ENCODE data around the gene TNFAIP3. TPM values are rescaled to one million over a fixed set of nuclear protein-coding genes. Genes with fewer than 3 reads are reported as not detected.
A peak's percentile ranks its signal among the peaks of the same experiment; 100 is the strongest.

Gene TNFAIP3
- total RNA-seq, 2 donors from 2014 or later, result 121 to 244 TPM

DNA sequence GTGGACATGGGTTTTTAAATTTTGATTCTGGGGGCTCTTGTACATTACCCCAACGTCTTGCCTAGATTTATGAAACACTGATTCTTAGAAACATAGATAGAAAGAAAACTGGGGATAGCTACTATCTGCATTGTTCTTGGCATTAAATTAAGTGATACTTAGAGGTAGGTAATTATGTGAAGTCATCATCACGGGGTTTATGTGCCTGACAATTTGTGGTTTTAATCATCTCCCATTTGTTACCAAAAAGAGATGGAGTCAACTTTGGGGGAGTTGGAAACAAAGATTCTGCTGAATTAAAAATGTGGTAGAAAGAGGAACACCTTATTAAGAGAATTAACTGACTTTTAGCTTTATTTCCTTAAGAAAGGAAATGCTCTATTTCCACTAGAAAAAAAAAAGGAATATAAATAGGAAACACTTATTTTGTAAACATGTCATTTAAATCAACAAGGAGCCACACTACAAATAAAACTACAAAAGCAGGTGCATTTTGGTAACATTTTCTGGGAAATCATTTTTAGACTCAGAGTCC, 5.6 kb downstream of the TNFAIP3 start:
- Mint-ChIP-seq H3K4me3 (peak overlapping the region; percentile 91), H3K36me3 (peaks cover 69% of the 10 kb centered on the region), H3K27me3 (no peaks in the 10 kb centered on the region), H3K27ac (peak overlapping the region; percentile 83 to 97), H3K9me3 (no peaks in the 10 kb centered on the region), H3K4me1 (ENCODE audit: low read depth in 2 of 2) (peaks cover 66 to 75% of the 10 kb centered on the region in 2 donors)
- no peak for DNase-seq (ENCODE audit: low spot score)
- no peak for ATAC-seq

DNA sequence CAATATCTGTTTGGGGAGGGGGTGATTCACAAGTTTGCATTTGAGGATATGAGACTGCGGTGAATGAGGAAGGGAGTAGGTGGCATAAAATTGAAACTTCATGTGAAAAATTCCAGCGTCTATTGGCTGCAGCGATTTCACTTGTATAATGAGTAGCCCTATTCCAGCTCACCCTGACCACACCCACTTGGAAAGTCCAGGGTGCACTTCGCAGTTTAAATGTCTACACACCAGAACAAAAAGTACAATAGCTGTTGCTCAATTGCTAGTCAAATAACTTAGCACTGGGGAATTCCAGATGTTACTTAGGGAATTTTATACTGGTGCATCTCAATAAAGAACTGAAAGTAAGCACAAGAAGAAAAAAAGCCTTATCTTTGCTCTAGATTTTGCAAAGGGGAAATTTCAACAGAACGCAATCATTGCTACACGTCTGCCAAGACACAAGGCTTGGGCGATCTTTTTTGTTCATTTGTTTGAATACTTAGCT, 6.3 kb downstream of the TNFAIP3 start:
- Mint-ChIP-seq H3K27ac (peak overlapping the region; percentile 83 to 97), H3K36me3 (peaks cover 72% of the 10 kb centered on the region), H3K4me3 (peak overlapping the region; percentile 91), H3K9me3 (no peaks in the 10 kb centered on the region), H3K27me3 (no peaks in the 10 kb centered on the region), H3K4me1 (ENCODE audit: low read depth in 2 of 2) (peaks cover 70 to 78% of the 10 kb centered on the region in 2 donors)
- ATAC-seq (peak; percentile 87 to 95), DNase-seq (ENCODE audit: low spot score) (peak; percentile 92)

DNA sequence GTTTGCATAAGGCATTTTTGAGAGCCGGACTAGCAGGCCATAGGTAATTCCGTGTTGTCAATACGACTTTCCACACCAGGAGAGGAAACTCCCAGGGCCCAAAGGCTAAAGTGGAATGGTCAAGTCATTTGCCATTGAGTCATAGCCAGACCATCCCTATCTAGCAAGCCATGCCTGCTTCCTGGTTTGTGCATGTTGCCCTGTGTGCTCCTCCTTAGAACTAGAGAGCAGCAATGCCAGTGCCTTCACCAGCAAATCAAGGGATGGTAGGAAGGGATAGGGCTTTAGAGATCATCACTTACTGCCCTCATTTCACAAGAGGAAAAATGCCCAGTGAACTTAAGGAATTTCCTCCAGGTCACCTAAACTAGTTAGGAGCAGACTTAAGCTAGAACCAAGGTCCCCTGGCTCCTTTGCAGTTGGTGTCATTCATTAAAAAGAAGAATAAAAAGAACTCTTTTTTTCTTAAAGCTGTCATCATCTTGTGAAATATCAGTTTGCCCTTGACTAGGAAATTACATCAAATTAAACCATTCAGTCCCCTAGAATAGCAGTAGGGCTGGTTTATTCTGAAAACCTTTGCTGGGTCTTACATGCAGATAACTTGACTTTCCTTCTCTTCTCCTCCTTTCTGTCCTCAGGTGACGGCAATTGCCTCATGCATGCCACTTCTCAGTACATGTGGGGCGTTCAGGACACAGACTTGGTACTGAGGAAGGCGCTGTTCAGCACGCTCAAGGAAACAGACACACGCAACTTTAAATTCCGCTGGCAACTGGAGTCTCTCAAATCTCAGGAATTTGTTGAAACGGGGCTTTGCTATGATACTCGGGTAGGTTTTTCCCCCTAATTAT, 7.4 kb downstream of the TNFAIP3 start:
- Mint-ChIP-seq H3K4me3 (peak overlapping the region; percentile 91), H3K27ac (peak overlapping the region; percentile 83 to 97), H3K9me3 (no peaks in the 10 kb centered on the region), H3K27me3 (no peaks in the 10 kb centered on the region), H3K4me1 (ENCODE audit: low read depth in 2 of 2) (peaks cover 69 to 78% of the 10 kb centered on the region in 2 donors), H3K36me3 (peaks cover 72% of the 10 kb centered on the region)
- no peak for DNase-seq (ENCODE audit: low spot score)
- no peak for ATAC-seq

DNA sequence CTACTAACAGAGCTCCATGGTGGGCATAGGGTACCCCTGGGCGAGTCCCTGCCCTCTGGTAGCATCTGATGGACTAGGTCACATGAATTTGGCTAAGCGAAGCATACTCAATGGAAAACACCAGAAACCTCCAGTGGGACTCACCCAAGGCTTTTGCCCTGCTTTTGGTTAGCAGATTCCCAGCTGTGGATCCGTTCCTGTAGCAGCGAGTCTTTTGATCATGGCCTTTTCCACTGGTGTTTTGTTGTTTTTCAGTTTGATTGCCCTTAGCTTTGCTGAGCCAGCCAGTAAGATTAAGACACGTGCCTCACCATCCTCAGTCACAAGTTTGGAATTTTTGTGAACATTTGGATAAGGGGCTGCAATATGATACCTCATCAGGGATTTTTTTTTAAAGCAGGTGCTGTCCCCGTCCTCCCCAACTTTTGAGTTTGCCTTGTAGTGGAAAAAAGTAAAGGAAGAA, 8.0 kb downstream of the TNFAIP3 start:
- Mint-ChIP-seq H3K4me1 (ENCODE audit: low read depth in 2 of 2) (peaks cover 66 to 72% of the 10 kb centered on the region in 2 donors), H3K36me3 (peaks cover 69% of the 10 kb centered on the region), H3K27ac (peak overlapping the region; percentile 83 to 97), H3K9me3 (no peaks in the 10 kb centered on the region), H3K27me3 (no peaks in the 10 kb centered on the region), H3K4me3 (peak overlapping the region; percentile 91)
- DNase-seq (ENCODE audit: low spot score) (no peak), ATAC-seq (no peak)

DNA sequence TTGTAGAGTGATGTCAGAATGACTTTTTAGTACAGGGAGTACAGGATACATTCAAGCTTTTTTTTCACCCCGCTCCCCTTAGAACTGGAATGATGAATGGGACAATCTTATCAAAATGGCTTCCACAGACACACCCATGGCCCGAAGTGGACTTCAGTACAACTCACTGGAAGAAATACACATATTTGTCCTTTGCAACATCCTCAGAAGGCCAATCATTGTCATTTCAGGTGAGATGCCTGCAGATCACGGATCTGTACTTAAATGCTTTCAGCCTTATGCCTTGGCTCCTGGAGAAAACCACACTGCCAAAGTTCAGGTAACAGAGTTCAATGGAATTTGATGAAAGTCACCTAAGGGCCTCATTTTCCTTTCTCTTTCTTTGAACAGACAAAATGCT, 8.5 kb downstream of the TNFAIP3 start:
- H3K27ac Mint-ChIP-seq, result peak overlapping the region; percentile 83 to 97
- peak overlapping the region; percentile 91 for H3K4me3 Mint-ChIP-seq
- peaks cover 66 to 69% of the 10 kb centered on the region in 2 donors for H3K4me1 Mint-ChIP-seq (ENCODE audit: low read depth in 2 of 2)
- no peak for ATAC-seq
- H3K27me3 Mint-ChIP-seq, result no peaks in the 10 kb centered on the region
- H3K36me3 Mint-ChIP-seq, result peaks cover 69% of the 10 kb centered on the region
- no peak for DNase-seq (ENCODE audit: low spot score)
- no peaks in the 10 kb centered on the region for H3K9me3 Mint-ChIP-seq

DNA sequence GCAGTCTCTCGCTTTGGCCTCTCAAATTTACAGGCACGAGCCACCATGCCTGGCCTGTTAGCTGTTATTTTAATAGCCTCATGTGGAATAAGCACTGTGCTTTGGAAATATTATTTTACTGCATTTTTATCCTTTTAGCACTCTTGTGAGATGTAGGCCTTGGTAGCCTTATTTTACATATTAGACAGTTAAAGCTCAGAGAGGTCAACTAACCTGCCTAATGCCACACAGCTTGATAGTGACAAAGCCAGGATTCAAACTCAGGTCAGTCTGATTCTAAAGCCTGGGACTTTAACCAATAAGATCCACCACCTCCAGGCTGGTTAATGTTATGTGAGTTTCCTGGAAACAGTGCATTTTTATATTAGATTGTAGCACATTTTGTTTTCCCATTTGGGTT, 9.5 kb downstream of the TNFAIP3 start:
- Mint-ChIP-seq H3K27me3 (no peaks in the 10 kb centered on the region), H3K9me3 (no peaks in the 10 kb centered on the region), H3K4me1 (ENCODE audit: low read depth in 2 of 2) (peaks cover 60 to 62% of the 10 kb centered on the region in 2 donors), H3K36me3 (peaks cover 61% of the 10 kb centered on the region), H3K27ac (peak overlapping the region; percentile 83 to 97), H3K4me3 (no peak overlapping the region)
- ATAC-seq (no peak), DNase-seq (ENCODE audit: low spot score) (no peak)

DNA sequence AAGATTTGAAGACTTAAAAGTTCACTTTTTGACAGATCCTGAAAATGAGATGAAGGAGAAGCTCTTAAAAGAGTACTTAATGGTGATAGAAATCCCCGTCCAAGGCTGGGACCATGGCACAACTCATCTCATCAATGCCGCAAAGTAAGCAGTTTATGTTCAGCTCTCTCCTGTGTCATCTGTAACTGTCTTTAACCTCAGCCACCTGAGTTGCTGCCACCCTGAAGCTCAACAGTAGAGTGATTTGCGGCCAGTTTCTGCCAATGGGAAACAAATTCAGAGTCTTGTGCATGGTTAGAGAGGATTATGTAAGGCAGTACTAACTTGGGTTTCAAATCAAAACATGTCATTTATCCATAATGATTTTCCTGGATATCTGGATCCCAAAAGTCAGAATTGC, 10.1 kb downstream of the TNFAIP3 start:
- no peaks in the 10 kb centered on the region for H3K9me3 Mint-ChIP-seq
- H3K27me3 Mint-ChIP-seq, result no peaks in the 10 kb centered on the region
- H3K4me1 Mint-ChIP-seq (ENCODE audit: low read depth in 2 of 2), result peaks cover 55 to 56% of the 10 kb centered on the region in 2 donors
- peak overlapping the region; percentile 83 to 97 for H3K27ac Mint-ChIP-seq
- H3K36me3 Mint-ChIP-seq, result peaks cover 55% of the 10 kb centered on the region
- ATAC-seq, result no peak
- peak overlapping the region; percentile 50 for H3K4me3 Mint-ChIP-seq
- no peak for DNase-seq (ENCODE audit: low spot score)

DNA sequence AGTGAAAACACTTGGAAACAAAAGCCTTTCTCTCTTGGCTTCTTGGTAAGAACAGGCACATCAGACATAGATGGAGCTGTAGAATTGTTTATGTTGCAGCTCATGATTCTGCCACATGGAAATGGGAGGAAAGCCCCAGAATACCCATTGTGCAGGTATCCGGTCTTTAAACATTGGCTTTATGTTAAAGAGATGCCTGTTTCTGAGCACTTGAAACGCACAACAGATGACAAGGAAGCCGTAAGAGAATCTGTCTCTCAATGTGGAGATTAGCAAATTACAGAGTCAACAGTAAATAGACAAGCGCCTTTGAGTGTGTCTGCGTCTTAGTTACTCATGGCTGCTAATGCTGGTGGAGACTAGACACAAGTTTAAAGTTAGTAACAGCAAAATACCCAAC, 10.5 kb downstream of the TNFAIP3 start:
- no peaks in the 10 kb centered on the region for H3K27me3 Mint-ChIP-seq
- DNase-seq (ENCODE audit: low spot score) (no peak), ATAC-seq (no peak)
- no peaks in the 10 kb centered on the region for H3K9me3 Mint-ChIP-seq
- H3K36me3 Mint-ChIP-seq, result peaks cover 51% of the 10 kb centered on the region
- peak overlapping the region; percentile 50 for H3K4me3 Mint-ChIP-seq
- H3K4me1 Mint-ChIP-seq (ENCODE audit: low read depth in 2 of 2), result peaks cover 55 to 56% of the 10 kb centered on the region in 2 donors
- peak overlapping the region; percentile 83 to 97 for H3K27ac Mint-ChIP-seq

DNA sequence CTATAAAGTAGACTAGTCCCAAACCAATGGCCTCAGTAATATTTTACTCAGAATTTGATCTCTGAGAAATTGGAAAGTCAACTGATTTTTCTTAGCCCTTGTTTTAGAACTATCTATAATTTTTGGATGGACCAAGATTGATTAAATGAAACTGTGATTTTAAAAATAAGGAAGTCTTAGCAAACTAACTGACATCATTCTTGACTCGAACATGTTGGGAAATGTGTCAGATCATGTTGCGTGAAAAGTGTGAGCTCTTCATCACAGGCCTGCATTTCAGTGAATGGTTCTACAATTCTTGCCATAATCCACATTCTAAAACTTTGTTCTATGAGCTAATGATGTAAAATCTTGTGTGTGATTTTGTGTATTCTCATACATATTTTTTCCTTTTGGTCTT, 11.0 kb downstream of the TNFAIP3 start:
- Mint-ChIP-seq H3K36me3 (peaks cover 46% of the 10 kb centered on the region), H3K9me3 (no peaks in the 10 kb centered on the region), H3K27ac (peak overlapping the region; percentile 83 to 97), H3K4me3 (peak overlapping the region; percentile 50), H3K4me1 (ENCODE audit: low read depth in 2 of 2) (peaks cover 55 to 56% of the 10 kb centered on the region in 2 donors), H3K27me3 (no peaks in the 10 kb centered on the region)
- DNase-seq (ENCODE audit: low spot score) (no peak), ATAC-seq (no peak)

DNA sequence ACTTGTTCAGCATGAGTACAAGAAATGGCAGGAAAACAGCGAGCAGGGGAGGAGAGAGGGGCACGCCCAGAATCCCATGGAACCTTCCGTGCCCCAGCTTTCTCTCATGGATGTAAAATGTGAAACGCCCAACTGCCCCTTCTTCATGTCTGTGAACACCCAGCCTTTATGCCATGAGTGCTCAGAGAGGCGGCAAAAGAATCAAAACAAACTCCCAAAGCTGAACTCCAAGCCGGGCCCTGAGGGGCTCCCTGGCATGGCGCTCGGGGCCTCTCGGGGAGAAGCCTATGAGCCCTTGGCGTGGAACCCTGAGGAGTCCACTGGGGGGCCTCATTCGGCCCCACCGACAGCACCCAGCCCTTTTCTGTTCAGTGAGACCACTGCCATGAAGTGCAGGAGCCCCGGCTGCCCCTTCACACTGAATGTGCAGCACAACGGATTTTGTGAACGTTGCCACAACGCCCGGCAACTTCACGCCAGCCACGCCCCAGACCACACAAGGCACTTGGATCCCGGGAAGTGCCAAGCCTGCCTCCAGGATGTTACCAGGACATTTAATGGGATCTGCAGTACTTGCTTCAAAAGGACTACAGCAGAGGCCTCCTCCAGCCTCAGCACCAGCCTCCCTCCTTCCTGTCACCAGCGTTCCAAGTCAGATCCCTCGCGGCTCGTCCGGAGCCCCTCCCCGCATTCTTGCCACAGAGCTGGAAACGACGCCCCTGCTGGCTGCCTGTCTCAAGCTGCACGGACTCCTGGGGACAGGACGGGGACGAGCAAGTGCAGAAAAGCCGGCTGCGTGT, 11.6 kb downstream of the TNFAIP3 start:
- ATAC-seq, result no peak
- no peak for DNase-seq (ENCODE audit: low spot score)

DNA sequence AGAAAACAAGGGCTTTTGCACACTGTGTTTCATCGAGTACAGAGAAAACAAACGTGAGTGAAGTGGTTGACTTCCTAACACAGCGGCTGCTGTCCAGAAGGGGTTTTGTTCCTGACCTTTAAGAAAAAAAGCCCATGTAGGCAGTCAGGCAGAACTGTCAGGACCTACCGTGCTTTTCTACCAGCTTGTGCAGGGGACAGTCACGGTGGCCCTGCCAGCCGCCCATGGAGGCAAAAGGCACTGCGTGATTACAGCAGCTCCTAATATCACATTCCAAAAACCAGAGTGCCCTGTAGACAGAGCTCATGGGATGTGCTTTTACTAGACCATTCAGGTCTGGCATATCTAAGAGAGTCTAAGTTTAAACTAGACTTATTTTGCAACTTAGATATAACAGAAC, 12.2 kb downstream of the TNFAIP3 start:
- ATAC-seq, result no peak
- no peaks in the 10 kb centered on the region for H3K27me3 Mint-ChIP-seq
- H3K4me3 Mint-ChIP-seq, result no peak overlapping the region
- no peaks in the 10 kb centered on the region for H3K9me3 Mint-ChIP-seq
- H3K36me3 Mint-ChIP-seq, result peaks cover 42% of the 10 kb centered on the region
- peaks cover 54 to 58% of the 10 kb centered on the region in 2 donors for H3K4me1 Mint-ChIP-seq (ENCODE audit: low read depth in 2 of 2)
- DNase-seq (ENCODE audit: low spot score), result no peak
- peak overlapping the region; percentile 83 to 97 for H3K27ac Mint-ChIP-seq

More for the DNA sequence above, 11.6 kb downstream of the TNFAIP3 start:
- peaks cover 54 to 55% of the 10 kb centered on the region in 2 donors for H3K4me1 Mint-ChIP-seq (ENCODE audit: low read depth in 2 of 2)
- peaks cover 40% of the 10 kb centered on the region for H3K36me3 Mint-ChIP-seq
- H3K27ac Mint-ChIP-seq, result peak overlapping the region; percentile 83 to 97
- no peaks in the 10 kb centered on the region for H3K9me3 Mint-ChIP-seq
- H3K4me3 Mint-ChIP-seq, result peak overlapping the region; percentile 50
- H3K27me3 Mint-ChIP-seq, result no peaks in the 10 kb centered on the region

DNA sequence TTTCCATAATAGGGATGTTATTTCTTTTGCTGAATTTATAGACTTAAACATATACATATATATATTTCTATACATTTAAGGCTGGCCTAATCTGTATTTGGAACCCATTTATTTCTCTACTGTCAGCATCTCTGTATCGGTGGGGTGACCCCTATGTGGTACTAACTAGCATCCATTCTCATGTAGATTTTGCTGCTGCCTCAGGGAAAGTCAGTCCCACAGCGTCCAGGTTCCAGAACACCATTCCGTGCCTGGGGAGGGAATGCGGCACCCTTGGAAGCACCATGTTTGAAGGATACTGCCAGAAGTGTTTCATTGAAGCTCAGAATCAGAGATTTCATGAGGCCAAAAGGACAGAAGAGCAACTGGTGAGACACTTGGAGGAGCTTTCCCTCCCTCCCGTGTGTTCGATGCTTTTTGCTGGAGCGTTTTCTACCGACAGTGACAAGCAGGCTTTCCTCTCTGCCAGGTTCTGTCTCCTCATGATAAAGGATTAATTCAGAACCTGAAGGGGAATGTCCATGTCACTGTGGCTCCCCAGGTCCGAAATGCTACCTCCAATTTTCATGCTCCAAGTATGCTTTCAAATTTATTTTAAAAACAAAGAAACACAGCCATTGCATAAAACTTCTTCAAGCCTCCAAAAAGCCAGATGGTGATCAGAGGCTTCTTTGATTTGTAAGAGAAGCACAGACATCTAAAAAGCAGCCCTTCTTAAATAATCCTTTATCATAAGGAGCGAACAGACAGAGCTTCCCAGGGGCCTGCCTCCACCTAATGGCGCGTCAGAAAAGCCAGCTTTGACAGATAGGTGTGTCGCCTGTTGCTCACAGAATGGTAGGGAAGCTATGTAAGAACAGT, 13.1 kb downstream of the TNFAIP3 start:
- DNase-seq (ENCODE audit: low spot score), result no peak
- Mint-ChIP-seq H3K27ac (peak overlapping the region; percentile 83 to 97), H3K27me3 (no peaks in the 10 kb centered on the region), H3K4me3 (no peak overlapping the region), H3K36me3 (peaks cover 35% of the 10 kb centered on the region), H3K4me1 (ENCODE audit: low read depth in 2 of 2) (peaks cover 48 to 55% of the 10 kb centered on the region in 2 donors), H3K9me3 (no peaks in the 10 kb centered on the region)
- ATAC-seq, result no peak

All from natural killer cell treated with Interleukin-12 subunit alpha and Interleukin-12 subunit beta and Interleukin-15 and Interleukin-18, amount 100 ng/mL, for 72 hours (primary cell).